GM19238 (cell line): ENCODE data around the gene SDR39U1.
"Not testable (repeated sequence)": the region's sequence is repeated elsewhere in the genome, so short reads cannot be mapped to it uniquely, and the experiment has no call there.

Experiments
- DNase-seq: peaks from one replicate; pipeline ENCODE4 v3.0.0; 2011; ENCODE audit warnings: low spot score; ENCODE audit not compliant: insufficient read length

SDR39U1 gene

GRCh38 chr14:24442240-24443052, at the start of gene SDR39U1:
SDR39U1 (minus strand) TSS chr14:24442776; CDS start chr14:24442769, 7 bp downstream.
- peak; percentile 87 for DNase-seq

- not testable (repeated sequence) for DNase-seq
These were observed 49.2 kb upstream of the SDR39U1 start for GRCh38 chr14:24491586-24492408.

- DNase-seq: no peak
These were observed 41.2 kb upstream of the SDR39U1 start for GRCh38 chr14:24483604-24484252.

GRCh38 chr14:24482699-24483303, 40.2 kb upstream of the SDR39U1 start:
- DNase-seq: not testable (repeated sequence)

GRCh38 chr14:24481622-24482324, 39.2 kb upstream of the SDR39U1 start:
- peak; percentile 53 for DNase-seq

GRCh38 chr14:24479999-24480398, 37.4 kb upstream of the SDR39U1 start:
- DNase-seq: not testable (repeated sequence)

GRCh38 chr14:24475261-24475660, 32.7 kb upstream of the SDR39U1 start:
- no peak for DNase-seq

GRCh38 chr14:24473211-24473610, 30.6 kb upstream of the SDR39U1 start:
- no peak for DNase-seq

- DNase-seq: not testable (repeated sequence)
These were observed 27.9 kb upstream of the SDR39U1 start for GRCh38 chr14:24470450-24470849.

- no peak for DNase-seq
These were observed 23.2 kb upstream of the SDR39U1 start for GRCh38 chr14:24465805-24466204.

GRCh38 chr14:24465368-24465767, 22.8 kb upstream of the SDR39U1 start:
- DNase-seq: no peak

GRCh38 chr14:24463884-24464785, 21.6 kb upstream of the SDR39U1 start:
- DNase-seq: no peak

- DNase-seq: no peak
These were observed 20.7 kb upstream of the SDR39U1 start for GRCh38 chr14:24463017-24463883.

- no peak for DNase-seq
These were observed 18.8 kb upstream of the SDR39U1 start for GRCh38 chr14:24461336-24461735.

- DNase-seq: no peak
These were observed 16.8 kb upstream of the SDR39U1 start for GRCh38 chr14:24459331-24459730.

- no peak for DNase-seq
These were observed 16.2 kb upstream of the SDR39U1 start for GRCh38 chr14:24458736-24459135.

GRCh38 chr14:24456980-24457379, 14.4 kb upstream of the SDR39U1 start:
- no peak for DNase-seq

GRCh38 chr14:24450828-24451227, 8.3 kb upstream of the SDR39U1 start:
- not testable (repeated sequence) for DNase-seq
